BLaER1 (cell line): Measurements from ENCODE around the gene DOCK6.

Experiments used
- H3K27ac ChIP-seq: shearing (Covaris generic); formaldehyde crosslinking; 2 replicates; pipeline ENCODE4 v1.8.1; 2022
- H3K27me3 ChIP-seq: shearing (Covaris generic); formaldehyde crosslinking; 2 replicates; pipeline ENCODE4 v1.8.1; 2022
- H3K36me3 ChIP-seq: shearing (Covaris generic); formaldehyde crosslinking; 2 replicates; pipeline ENCODE4 v1.8.1; 2022
- H3K4me1 ChIP-seq: shearing (Covaris generic); formaldehyde crosslinking; 2 replicates; pipeline ENCODE4 v1.8.1; 2022
- H3K4me2 ChIP-seq: shearing (Covaris generic); formaldehyde crosslinking; 2 replicates; pipeline ENCODE4 v1.8.1; 2022
- H3K4me3 ChIP-seq: shearing (Covaris generic); formaldehyde crosslinking; 2 replicates; pipeline ENCODE4 v1.8.1; 2022
- H3K9ac ChIP-seq: shearing (Covaris generic); formaldehyde crosslinking; 2 replicates; pipeline ENCODE4 v1.8.1; 2022
- H3K9me3 ChIP-seq: shearing (Covaris generic); formaldehyde crosslinking; 2 replicates; pipeline ENCODE4 v1.8.1; 2022
- H4K20me1 ChIP-seq: shearing (Covaris generic); formaldehyde crosslinking; 2 replicates; pipeline ENCODE4 v1.8.1; 2022
- Cebpa-rat ChIP-seq: shearing (Covaris generic); IDR thresholded peaks from 2 replicates; pipeline ENCODE4 v1.8.1; 2022

The DOCK6 gene

DNA sequence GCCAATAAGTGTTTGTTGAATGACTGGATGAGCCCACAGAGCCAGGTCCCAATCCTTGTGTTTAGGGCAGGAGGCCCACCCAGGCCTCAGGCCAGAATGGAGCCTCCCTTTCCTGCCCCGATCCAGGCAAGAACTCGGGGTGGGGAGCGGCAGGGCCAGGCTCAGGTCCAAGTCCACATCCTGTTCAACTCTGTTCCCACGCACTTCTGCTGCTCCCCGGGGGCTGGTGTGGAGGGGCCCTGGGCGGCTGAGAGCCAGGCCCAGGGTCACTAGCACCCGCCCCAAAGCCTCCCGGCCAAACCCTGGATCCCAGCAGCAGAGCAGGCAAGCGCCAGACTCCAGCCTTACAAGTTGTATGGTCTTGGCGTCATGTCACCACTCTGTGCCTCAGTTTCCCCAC is 14.9 kb downstream of the DOCK6 start:
- Histone ChIP-seq H3K4me3 (no peak overlapping the region), H3K9ac (no peak overlapping the region)

DNA sequence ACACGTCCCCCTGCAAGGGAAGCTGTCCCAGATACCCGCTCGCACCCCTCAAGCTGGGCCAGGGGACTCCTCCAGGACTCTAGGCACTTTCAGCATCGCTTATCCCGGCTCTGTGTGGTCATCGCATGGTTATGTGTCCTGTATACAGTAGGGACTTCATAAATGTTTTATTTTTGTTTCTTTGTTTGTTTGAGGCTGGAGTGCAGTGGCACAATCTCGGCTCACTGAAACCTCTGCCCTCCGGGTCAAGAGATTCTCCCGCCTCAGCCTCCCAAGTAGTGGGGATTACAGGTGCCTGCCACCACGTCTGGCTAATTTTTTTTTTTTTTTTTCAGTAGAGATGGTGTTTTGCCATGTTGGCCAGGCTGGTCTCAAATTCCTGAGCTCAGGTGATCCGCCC is 15.4 kb downstream of the DOCK6 start:
- Histone ChIP-seq H3K36me3 (no peaks in the 10 kb centered on the region), H3K4me1 (no peaks in the 10 kb centered on the region), H4K20me1 (no peaks in the 10 kb centered on the region; the same call in 1 of the 2 replicates), H3K9me3 (no peaks in the 10 kb centered on the region), H3K27ac (no peak overlapping the region), H3K9ac (no peak overlapping the region), H3K4me3 (no peak overlapping the region), H3K4me2 (no peak overlapping the region), H3K27me3 (0 out of 2 replicates have a peak, but pooled peaks cover under 1% of the 10 kb centered on the region)
- TF ChIP-seq Cebpa-rat: no peak

More for the DNA sequence above, 14.9 kb downstream of the DOCK6 start:
- Histone ChIP-seq H3K4me2 (no peak overlapping the region), H3K27me3 (no peaks in the 10 kb centered on the region), H3K4me1 (no peaks in the 10 kb centered on the region), H3K27ac (no peak overlapping the region), H3K36me3 (no peaks in the 10 kb centered on the region), H4K20me1 (no peaks in the 10 kb centered on the region; the same call in 1 of the 2 replicates), H3K9me3 (no peaks in the 10 kb centered on the region)
- TF ChIP-seq Cebpa-rat: no peak

GRCh38 chr19:11244846-11245589 is 17.3 kb downstream of the DOCK6 start:
- H3K4me1 ChIP-seq: no peaks in the 10 kb centered on the region
- H3K9me3 ChIP-seq: no peaks in the 10 kb centered on the region
- no peaks in the 10 kb centered on the region; the same call in 1 of the 2 replicates for H4K20me1 ChIP-seq
- H3K36me3 ChIP-seq: no peaks in the 10 kb centered on the region
- no peak overlapping the region for H3K9ac ChIP-seq
- no peak for TF ChIP-seq Cebpa-rat
- H3K27ac ChIP-seq: no peak overlapping the region
- H3K4me3 ChIP-seq: no peak overlapping the region
- H3K27me3 ChIP-seq: 0 out of 2 replicates have a peak, but pooled peaks cover 3% of the 10 kb centered on the region
- no peak overlapping the region for H3K4me2 ChIP-seq

DNA sequence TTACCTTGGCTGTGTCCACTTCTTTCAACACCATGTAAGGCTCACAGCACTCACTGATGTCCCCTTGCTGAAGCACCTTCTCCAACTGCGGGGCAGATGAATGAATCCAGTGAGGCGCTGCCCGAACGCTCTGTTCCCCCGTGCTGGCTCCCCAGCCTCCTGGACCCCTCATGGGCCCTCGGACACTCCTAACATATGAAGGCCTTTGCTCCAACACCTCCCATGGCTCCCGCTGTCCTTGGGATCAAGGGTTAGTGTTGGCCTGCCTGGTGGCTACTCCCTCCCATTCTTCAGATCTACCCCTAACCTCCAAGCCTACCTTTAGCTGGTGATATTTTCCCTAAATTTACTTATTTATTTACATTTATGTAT is 18.5 kb downstream of the DOCK6 start:
- Histone ChIP-seq H3K9me3 (peaks cover 6% of the 10 kb centered on the region), H4K20me1 (no peaks in the 10 kb centered on the region; the same call in 1 of the 2 replicates), H3K27ac (no peak overlapping the region), H3K4me3 (no peak overlapping the region), H3K4me1 (no peaks in the 10 kb centered on the region), H3K27me3 (0 out of 2 replicates have a peak, but pooled peaks cover 3% of the 10 kb centered on the region), H3K4me2 (no peak overlapping the region), H3K36me3 (no peaks in the 10 kb centered on the region), H3K9ac (no peak overlapping the region)
- TF ChIP-seq Cebpa-rat: no peak

- Histone ChIP-seq H3K9me3 (peaks cover 13% of the 10 kb centered on the region), H3K27ac (no peak overlapping the region), H3K36me3 (no peaks in the 10 kb centered on the region), H3K4me1 (no peaks in the 10 kb centered on the region), H3K27me3 (0 out of 2 replicates have a peak, but pooled peaks cover 3% of the 10 kb centered on the region), H3K9ac (no peak overlapping the region), H3K4me3 (no peak overlapping the region), H3K4me2 (peak overlapping the region; percentile 19), H4K20me1 (no peaks in the 10 kb centered on the region; the same call in 1 of the 2 replicates)
- no peak for TF ChIP-seq Cebpa-rat
Measured at GRCh38 chr19:11242864-11243797, 19.2 kb downstream of the DOCK6 start.

GRCh38 chr19:11242025-11242424 is 20.3 kb downstream of the DOCK6 start:
- 0 out of 2 replicates have a peak, but pooled peaks cover 3% of the 10 kb centered on the region for H3K27me3 ChIP-seq
- no peaks in the 10 kb centered on the region; the same call in 1 of the 2 replicates for H4K20me1 ChIP-seq
- no peak overlapping the region for H3K4me2 ChIP-seq
- no peak overlapping the region for H3K9ac ChIP-seq
- peaks cover 14% of the 10 kb centered on the region for H3K9me3 ChIP-seq
- no peaks in the 10 kb centered on the region for H3K36me3 ChIP-seq
- no peak for TF ChIP-seq Cebpa-rat
- no peaks in the 10 kb centered on the region for H3K4me1 ChIP-seq
- H3K4me3 ChIP-seq: no peak overlapping the region
- no peak overlapping the region for H3K27ac ChIP-seq

GRCh38 chr19:11240008-11240444 is 22.3 kb downstream of the DOCK6 start:
- no peak overlapping the region for H3K4me3 ChIP-seq
- no peak for TF ChIP-seq Cebpa-rat
- H4K20me1 ChIP-seq: no peaks in the 10 kb centered on the region; the same call in 1 of the 2 replicates
- no peaks in the 10 kb centered on the region for H3K4me1 ChIP-seq
- H3K9me3 ChIP-seq: peaks cover 14% of the 10 kb centered on the region
- H3K27me3 ChIP-seq: 0 out of 2 replicates have a peak, but pooled peaks cover 3% of the 10 kb centered on the region
- H3K4me2 ChIP-seq: no peak overlapping the region
- no peak overlapping the region for H3K27ac ChIP-seq
- no peak overlapping the region for H3K9ac ChIP-seq
- no peaks in the 10 kb centered on the region for H3K36me3 ChIP-seq

- H3K4me2 ChIP-seq: no peak within 1 kb of the TSS
- H3K4me3 ChIP-seq: no peak within 1 kb of the TSS
- no peak within 1 kb of the TSS for H3K27ac ChIP-seq
- no peaks in the 10 kb centered on the region for H3K4me1 ChIP-seq
- 0 out of 2 replicates have a peak, but pooled peaks cover 3% of the 10 kb centered on the region for H3K27me3 ChIP-seq
- TF ChIP-seq Cebpa-rat: no peak
- H4K20me1 ChIP-seq: no peaks in the 10 kb centered on the region; the same call in 1 of the 2 replicates
- H3K36me3 ChIP-seq: no peaks in the 10 kb centered on the region
- H3K9ac ChIP-seq: no peak within 1 kb of the TSS
- peaks cover 14% of the 10 kb centered on the region for H3K9me3 ChIP-seq
Measured at GRCh38 chr19:11239377-11240000, 22.8 kb downstream of the DOCK6 start, which contains the start of gene ANGPTL8. ANGPTL8 (plus strand) TSS chr19:11239619; CDS start chr19:11239638, 19 bp downstream.

DNA sequence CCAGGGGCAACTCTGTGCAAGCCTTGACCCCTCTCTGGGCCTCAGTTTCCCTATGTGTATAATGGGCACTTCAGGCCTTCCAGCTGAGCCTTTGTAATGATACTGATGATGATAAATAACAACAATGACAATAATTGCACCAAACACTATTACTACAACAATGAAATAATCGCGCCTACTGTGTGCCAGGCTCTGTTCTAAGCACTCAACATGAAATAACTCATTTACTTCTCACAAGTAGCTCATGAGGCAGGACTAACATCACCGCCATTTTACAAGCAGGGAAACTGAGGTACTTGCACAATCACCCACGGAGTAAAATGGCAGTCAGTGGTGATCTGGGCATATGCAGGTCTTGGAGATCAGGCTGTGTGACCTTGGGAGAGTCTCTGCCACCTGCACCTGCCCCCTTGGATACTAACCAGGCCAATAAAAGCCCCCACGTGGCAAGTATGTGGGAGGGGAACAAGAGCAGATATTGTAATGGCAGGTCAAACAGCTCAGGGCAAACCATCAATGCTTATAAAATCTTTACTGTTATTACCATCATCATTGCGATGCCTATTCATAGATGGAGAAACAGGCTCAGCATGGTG is 23.4 kb downstream of the DOCK6 start:
- Histone ChIP-seq H3K9me3 (peaks cover 14% of the 10 kb centered on the region), H3K4me2 (no peak overlapping the region), H3K4me1 (no peaks in the 10 kb centered on the region), H3K4me3 (no peak overlapping the region), H3K27ac (no peak overlapping the region), H3K27me3 (0 out of 2 replicates have a peak, but pooled peaks cover 3% of the 10 kb centered on the region), H3K36me3 (no peaks in the 10 kb centered on the region), H3K9ac (no peak overlapping the region), H4K20me1 (no peaks in the 10 kb centered on the region; the same call in 1 of the 2 replicates)
- TF ChIP-seq Cebpa-rat: no peak
